Activated T-cell treated with anti-CD3 and anti-CD28 coated beads for 48 hours (primary cell): ENCODE data around the gene RPA3.
"Not testable (repeated sequence)": the region's sequence is repeated elsewhere in the genome, so short reads cannot be mapped to it uniquely, and the experiment has no call there.

Experiments used
- DNase-seq: peaks from one replicate; pipeline ENCODE4 v3.0.0-alpha.2; 2020; ENCODE audit warnings: low read depth

Gene RPA3

GRCh38 chr7:7694542-7694941, 23.9 kb downstream of the RPA3 start:
- DNase-seq = no peak

- no peak for DNase-seq
Measured at GRCh38 chr7:7693881-7694280, 24.5 kb downstream of the RPA3 start.

GRCh38 chr7:7688956-7689355, 29.5 kb downstream of the RPA3 start:
- no peak for DNase-seq

- DNase-seq = no peak
Measured at GRCh38 chr7:7688310-7688709, 30.1 kb downstream of the RPA3 start.

- no peak for DNase-seq
Measured at GRCh38 chr7:7687800-7688199, 30.6 kb downstream of the RPA3 start.

- no peak for DNase-seq
Measured at GRCh38 chr7:7686811-7687508, 31.4 kb downstream of the RPA3 start.

GRCh38 chr7:7682861-7683260, 35.5 kb downstream of the RPA3 start:
- DNase-seq = no peak

GRCh38 chr7:7681936-7682329, 36.5 kb downstream of the RPA3 start:
- no peak for DNase-seq

GRCh38 chr7:7681191-7681935, 37.0 kb downstream of the RPA3 start:
- no peak for DNase-seq

GRCh38 chr7:7679640-7680039, 38.8 kb downstream of the RPA3 start:
- not testable (repeated sequence) for DNase-seq

GRCh38 chr7:7675686-7676085, 42.7 kb downstream of the RPA3 start:
- DNase-seq = no peak

GRCh38 chr7:7673240-7673550, 45.2 kb downstream of the RPA3 start:
- no peak for DNase-seq

GRCh38 chr7:7672545-7673239, 45.7 kb downstream of the RPA3 start:
- DNase-seq = no peak

GRCh38 chr7:7671361-7671760, 47.0 kb downstream of the RPA3 start:
- no peak for DNase-seq

- DNase-seq = no peak
Measured at GRCh38 chr7:7670490-7670889, 47.9 kb downstream of the RPA3 start.

- no peak for DNase-seq
Measured at GRCh38 chr7:7668706-7669105, 49.7 kb downstream of the RPA3 start.

- DNase-seq = no peak
Measured at GRCh38 chr7:7667187-7667586, 51.2 kb downstream of the RPA3 start.

GRCh38 chr7:7665031-7665430, 53.4 kb downstream of the RPA3 start:
- DNase-seq = no peak

- no peak for DNase-seq
Measured at GRCh38 chr7:7664291-7664690, 54.1 kb downstream of the RPA3 start.

- no peak for DNase-seq
Measured at GRCh38 chr7:7662527-7662926, 55.9 kb downstream of the RPA3 start.

GRCh38 chr7:7656459-7656858, 61.9 kb downstream of the RPA3 start:
- DNase-seq = not testable (repeated sequence)

- DNase-seq = no peak
Measured at GRCh38 chr7:7654964-7655715, 63.3 kb downstream of the RPA3 start.
